K562 (cell line): ENCODE measurements around the gene MYH9. TPM values are rescaled to one million over a fixed set of nuclear protein-coding genes. Genes with fewer than 3 reads are reported as not detected.
A peak's percentile ranks its signal among the peaks of the same experiment; 100 is the strongest.

Experiments
- ATF1 ChIP-seq, 2 experiments: fragments of 450-650 bp in 1 of 2; IDR thresholded peaks; 2 replicates each; pipeline ENCODE4 v1.6.1; 2016; ENCODE audit warnings: missing compliant biosample characterization in 1 of 2, missing genetic modification characterization in 1 of 2
- GTF2A2 ChIP-seq: IDR thresholded peaks from 2 replicates; pipeline ENCODE4 v1.6.1; 2016; ENCODE audit warnings: mild to moderate bottlenecking, missing genetic modification characterization, missing compliant biosample characterization
- KLF13 ChIP-seq: fragments of 450-650 bp; IDR thresholded peaks from 2 replicates; pipeline ENCODE4 v1.6.1; 2016; ENCODE audit warnings: missing genetic modification characterization, low read depth, mild to moderate bottlenecking, missing compliant biosample characterization, moderate library complexity, borderline replicate concordance
- SIX5 ChIP-seq, 2 experiments: IDR thresholded peaks; 2 replicates each; pipeline ENCODE4 v1.6.1; 2011; ENCODE audit warnings: low read length in 2 of 2, borderline replicate concordance in 1 of 2, low read depth in 1 of 2, mild to moderate bottlenecking in 1 of 2, moderate library complexity in 1 of 2; ENCODE audit not compliant: insufficient read depth in 1 of 2
- SMAD2 ChIP-seq: fragments of 150-350 bp; IDR thresholded peaks from 2 replicates; pipeline ENCODE4 v1.6.1; 2014; ENCODE audit warnings: low read depth, mild to moderate bottlenecking, low read length
- SUPT5H ChIP-seq: fragments of 450-650 bp; IDR thresholded peaks from 2 replicates; pipeline ENCODE4 v1.6.1; 2016
- TAF7 ChIP-seq: fragments of 450-650 bp; IDR thresholded peaks from 2 replicates; pipeline ENCODE4 v1.6.1; 2016; ENCODE audit warnings: missing genetic modification characterization, missing compliant biosample characterization
- polyA plus RNA-seq, 8 experiments: library from polyadenylated mRNA; depleted of rRNA in 4 of 8; stranded (reverse) in 5 of 8; unstranded in 3 of 8; fragments of >200 nt; fragmentation: Nextera tagmentation in 2 of 8; fragmentation: Illumina TruSeq in 1 of 8; extraction: Ambion mirVana in 2 of 8; extraction: Trizol in 1 of 8; gene quantifications; 2 replicates each; pipeline versions ENCODE4 v1.2.1 to v1.2.3, GENCODE V29; 2011 to 2014; ENCODE audit warnings: inconsistent platforms in 1 of 8, missing spikeins in 1 of 8
- total RNA-seq, 7 experiments: library from RNA; depleted of rRNA in 6 of 7; stranded (reverse); fragments of >200 nt in 6 of 7; fragmentation: Illumina TruSeq in 2 of 7; extraction: Trizol in 2 of 7; gene quantifications; 2 replicates each; pipeline versions ENCODE4 v1.2.1 to v1.2.3, GENCODE V29; 2011 to 2021; ENCODE audit warnings: low replicate concordance in 1 of 7
- TF ChIP-seq, protein P1 (sequence below): fragments of 450-650 bp; IDR thresholded peaks from 2 replicates; pipeline ENCODE4 v1.6.1; 2017; ENCODE audit warnings: antibody characterized with exemption
- TF ChIP-seq, protein P2 (sequence below): sonication (generic); formaldehyde crosslinking; IDR thresholded peaks from 2 replicates; pipeline ENCODE4 v1.8.1; 2023; ENCODE audit warnings: mild to moderate bottlenecking, missing genetic modification reagents
- TF ChIP-seq, protein P3 (sequence below): fragments of 250-450 bp; sonication (Bioruptor Pico); IDR thresholded peaks from 2 replicates; pipeline ENCODE4 v1.4.0; 2020
- TF ChIP-seq, protein P4 (sequence below), 2 experiments: fragments of 450-650 bp in 1 of 2; sonication (generic) in 1 of 2; formaldehyde crosslinking in 1 of 2; IDR thresholded peaks; 2 replicates each; pipeline versions ENCODE4 v1.7.1 to v1.9.0; 2016 to 2022; ENCODE audit warnings: inconsistent platforms in 1 of 2, mild to moderate bottlenecking in 1 of 2, missing genetic modification reagents in 1 of 2

The MYH9 gene
- total and polyA plus RNA-seq, 9 of the 15 experiments (the other 6 are each of a cell fraction or from before 2014, with no cell fraction given), result 0.71 to 111 (median 24.6) TPM

DNA sequence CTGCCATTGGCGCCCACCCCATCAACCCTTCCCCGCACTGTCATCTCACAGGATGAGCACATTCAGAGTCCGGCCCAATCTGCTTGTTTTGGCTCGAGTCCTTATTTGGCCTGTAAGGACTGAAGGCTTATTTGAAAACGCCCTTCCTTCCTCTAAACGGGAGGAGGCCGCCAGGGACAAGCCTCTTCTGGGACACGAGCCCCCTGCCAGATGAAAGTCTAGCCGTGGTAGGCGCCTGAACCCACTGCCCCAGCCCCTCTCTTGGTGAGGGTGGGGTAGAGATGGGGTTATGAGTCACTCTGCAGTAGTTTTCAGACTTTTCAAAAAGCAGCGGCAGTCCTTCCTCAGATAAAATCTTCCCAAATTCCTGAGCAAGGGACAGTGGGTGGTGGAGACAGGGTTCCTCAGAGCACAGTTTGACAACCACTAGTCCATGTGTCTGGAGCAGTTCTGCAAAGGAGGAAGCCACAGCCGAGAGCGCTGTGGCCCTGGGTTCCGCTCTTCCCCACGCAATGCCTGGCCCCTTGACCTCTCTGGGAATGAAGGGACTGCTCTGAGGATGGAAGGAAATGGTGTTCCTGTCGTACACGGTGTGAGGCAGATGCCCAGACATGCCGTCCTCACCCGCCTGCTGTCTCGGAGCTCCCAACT is 57.0 kb downstream of the MYH9 start (continued):
- TF ChIP-seq ATF1 (CRISPR knock-in tag; IDR thresholded peaks at IDR 0.05), result no peak
- no peak for TF ChIP-seq ATF1 (tag; IDR thresholded peaks at IDR 0.05)
- TF ChIP-seq, protein P1, sequence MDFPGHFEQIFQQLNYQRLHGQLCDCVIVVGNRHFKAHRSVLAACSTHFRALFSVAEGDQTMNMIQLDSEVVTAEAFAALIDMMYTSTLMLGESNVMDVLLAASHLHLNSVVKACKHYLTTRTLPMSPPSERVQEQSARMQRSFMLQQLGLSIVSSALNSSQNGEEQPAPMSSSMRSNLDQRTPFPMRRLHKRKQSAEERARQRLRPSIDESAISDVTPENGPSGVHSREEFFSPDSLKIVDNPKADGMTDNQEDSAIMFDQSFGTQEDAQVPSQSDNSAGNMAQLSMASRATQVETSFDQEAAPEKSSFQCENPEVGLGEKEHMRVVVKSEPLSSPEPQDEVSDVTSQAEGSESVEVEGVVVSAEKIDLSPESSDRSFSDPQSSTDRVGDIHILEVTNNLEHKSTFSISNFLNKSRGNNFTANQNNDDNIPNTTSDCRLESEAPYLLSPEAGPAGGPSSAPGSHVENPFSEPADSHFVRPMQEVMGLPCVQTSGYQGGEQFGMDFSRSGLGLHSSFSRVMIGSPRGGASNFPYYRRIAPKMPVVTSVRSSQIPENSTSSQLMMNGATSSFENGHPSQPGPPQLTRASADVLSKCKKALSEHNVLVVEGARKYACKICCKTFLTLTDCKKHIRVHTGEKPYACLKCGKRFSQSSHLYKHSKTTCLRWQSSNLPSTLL, result no peak
- TF ChIP-seq, protein P2, sequence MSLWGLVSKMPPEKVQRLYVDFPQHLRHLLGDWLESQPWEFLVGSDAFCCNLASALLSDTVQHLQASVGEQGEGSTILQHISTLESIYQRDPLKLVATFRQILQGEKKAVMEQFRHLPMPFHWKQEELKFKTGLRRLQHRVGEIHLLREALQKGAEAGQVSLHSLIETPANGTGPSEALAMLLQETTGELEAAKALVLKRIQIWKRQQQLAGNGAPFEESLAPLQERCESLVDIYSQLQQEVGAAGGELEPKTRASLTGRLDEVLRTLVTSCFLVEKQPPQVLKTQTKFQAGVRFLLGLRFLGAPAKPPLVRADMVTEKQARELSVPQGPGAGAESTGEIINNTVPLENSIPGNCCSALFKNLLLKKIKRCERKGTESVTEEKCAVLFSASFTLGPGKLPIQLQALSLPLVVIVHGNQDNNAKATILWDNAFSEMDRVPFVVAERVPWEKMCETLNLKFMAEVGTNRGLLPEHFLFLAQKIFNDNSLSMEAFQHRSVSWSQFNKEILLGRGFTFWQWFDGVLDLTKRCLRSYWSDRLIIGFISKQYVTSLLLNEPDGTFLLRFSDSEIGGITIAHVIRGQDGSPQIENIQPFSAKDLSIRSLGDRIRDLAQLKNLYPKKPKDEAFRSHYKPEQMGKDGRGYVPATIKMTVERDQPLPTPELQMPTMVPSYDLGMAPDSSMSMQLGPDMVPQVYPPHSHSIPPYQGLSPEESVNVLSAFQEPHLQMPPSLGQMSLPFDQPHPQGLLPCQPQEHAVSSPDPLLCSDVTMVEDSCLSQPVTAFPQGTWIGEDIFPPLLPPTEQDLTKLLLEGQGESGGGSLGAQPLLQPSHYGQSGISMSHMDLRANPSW, result no peak
- TF ChIP-seq, protein P3, sequence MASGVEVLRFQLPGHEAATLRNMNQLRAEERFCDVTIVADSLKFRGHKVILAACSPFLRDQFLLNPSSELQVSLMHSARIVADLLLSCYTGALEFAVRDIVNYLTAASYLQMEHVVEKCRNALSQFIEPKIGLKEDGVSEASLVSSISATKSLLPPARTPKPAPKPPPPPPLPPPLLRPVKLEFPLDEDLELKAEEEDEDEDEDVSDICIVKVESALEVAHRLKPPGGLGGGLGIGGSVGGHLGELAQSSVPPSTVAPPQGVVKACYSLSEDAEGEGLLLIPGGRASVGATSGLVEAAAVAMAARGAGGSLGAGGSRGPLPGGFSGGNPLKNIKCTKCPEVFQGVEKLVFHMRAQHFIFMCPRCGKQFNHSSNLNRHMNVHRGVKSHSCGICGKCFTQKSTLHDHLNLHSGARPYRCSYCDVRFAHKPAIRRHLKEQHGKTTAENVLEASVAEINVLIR (CRISPR knock-in tag), result no peak
- TF ChIP-seq SIX5 (IDR thresholded peaks at IDR 0.05; ENCODE audit: borderline replicate concordance in 1 of 2, insufficient read depth in 1 of 2, low read depth in 1 of 2, low read length in 2 of 2), result no peak
- TF ChIP-seq GTF2A2, result 0 out of 2 replicates have a peak, but pooled peaks have one; percentile 26
- TF ChIP-seq SUPT5H, result no peak
- TF ChIP-seq, protein P4, sequence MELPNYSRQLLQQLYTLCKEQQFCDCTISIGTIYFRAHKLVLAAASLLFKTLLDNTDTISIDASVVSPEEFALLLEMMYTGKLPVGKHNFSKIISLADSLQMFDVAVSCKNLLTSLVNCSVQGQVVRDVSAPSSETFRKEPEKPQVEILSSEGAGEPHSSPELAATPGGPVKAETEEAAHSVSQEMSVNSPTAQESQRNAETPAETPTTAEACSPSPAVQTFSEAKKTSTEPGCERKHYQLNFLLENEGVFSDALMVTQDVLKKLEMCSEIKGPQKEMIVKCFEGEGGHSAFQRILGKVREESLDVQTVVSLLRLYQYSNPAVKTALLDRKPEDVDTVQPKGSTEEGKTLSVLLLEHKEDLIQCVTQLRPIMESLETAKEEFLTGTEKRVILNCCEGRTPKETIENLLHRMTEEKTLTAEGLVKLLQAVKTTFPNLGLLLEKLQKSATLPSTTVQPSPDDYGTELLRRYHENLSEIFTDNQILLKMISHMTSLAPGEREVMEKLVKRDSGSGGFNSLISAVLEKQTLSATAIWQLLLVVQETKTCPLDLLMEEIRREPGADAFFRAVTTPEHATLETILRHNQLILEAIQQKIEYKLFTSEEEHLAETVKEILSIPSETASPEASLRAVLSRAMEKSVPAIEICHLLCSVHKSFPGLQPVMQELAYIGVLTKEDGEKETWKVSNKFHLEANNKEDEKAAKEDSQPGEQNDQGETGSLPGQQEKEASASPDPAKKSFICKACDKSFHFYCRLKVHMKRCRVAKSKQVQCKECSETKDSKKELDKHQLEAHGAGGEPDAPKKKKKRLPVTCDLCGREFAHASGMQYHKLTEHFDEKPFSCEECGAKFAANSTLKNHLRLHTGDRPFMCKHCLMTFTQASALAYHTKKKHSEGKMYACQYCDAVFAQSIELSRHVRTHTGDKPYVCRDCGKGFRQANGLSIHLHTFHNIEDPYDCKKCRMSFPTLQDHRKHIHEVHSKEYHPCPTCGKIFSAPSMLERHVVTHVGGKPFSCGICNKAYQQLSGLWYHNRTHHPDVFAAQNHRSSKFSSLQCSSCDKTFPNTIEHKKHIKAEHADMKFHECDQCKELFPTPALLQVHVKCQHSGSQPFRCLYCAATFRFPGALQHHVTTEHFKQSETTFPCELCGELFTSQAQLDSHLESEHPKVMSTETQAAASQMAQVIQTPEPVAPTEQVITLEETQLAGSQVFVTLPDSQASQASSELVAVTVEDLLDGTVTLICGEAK (IDR thresholded peaks at IDR 0.05), result no peak
- TF ChIP-seq, protein P4 (CRISPR knock-in tag; IDR thresholded peaks at IDR 0.05), result no peak
- no peak for TF ChIP-seq SMAD2
- 0 out of 2 replicates have a peak, but pooled peaks have one; percentile 23 for TF ChIP-seq KLF13
- TF ChIP-seq TAF7, result peak; percentile 21; the same call in 1 of the 2 replicates
